ENCODE measurements around the gene PDZD7.

- no peak for TF ChIP-seq GATA2 (IDR thresholded peaks at IDR 0.05; ENCODE audit: low read depth, low read length)
- TF ChIP-seq GATA3 (IDR thresholded peaks at IDR 0.05; ENCODE audit: low read depth, low read length): no peak
Measured at GRCh38 chr10:101002456-101002855, 28.5 kb downstream of the PDZD7 start.
